Endothelial cell of umbilical vein (primary cell): ENCODE measurements around the gene CHST11. TPM values are rescaled to one million over a fixed set of nuclear protein-coding genes. Genes with fewer than 3 reads are reported as not detected.

Experiments
- BruUV-seq: library from RNA; stranded (reverse); fragments of 400-500 nt; replicated peaks from 2 replicates; lab custom pipeline; 2021; lab: Mats Ljungman, UMichigan
- CTCF ChIA-PET: fragments of 300-600, 350-600 bp; sonication (Branson Sonifier 250); formaldehyde crosslinking; loops from one replicate; lab custom pipeline; 2021; ENCODE audit warnings: antibody characterized with exemption, inconsistent platforms; lab: Charles Lee
- POLR2A ChIA-PET: fragments of 300-600, 350-600 bp; sonication (Branson Sonifier 250); formaldehyde crosslinking; loops from one replicate; lab custom pipeline; 2021; ENCODE audit warnings: antibody characterized with exemption, inconsistent platforms; lab: Charles Lee
- DNase-seq: peaks from one replicate; pipeline ENCODE4 v3.0.0-alpha.2; 2011; ENCODE audit warnings: low read depth, low spot score
- FAIRE-seq: peaks from 2 replicates; lab custom pipeline; 2011; peaks lifted over from hg19 to GRCh38; lab: Jason Lieb, UNC
- H2AFZ ChIP-seq: 2 replicates; pipeline ENCODE4 v1.6.0; 2012; ENCODE audit warnings: low read depth, low read length, control low read depth, inconsistent platforms
- H3K27ac ChIP-seq: 2 replicates; pipeline ENCODE4 v1.5.1; 2011; ENCODE audit warnings: low read depth, mild to moderate bottlenecking, control low read depth, low read length, moderate library complexity; ENCODE audit not compliant: insufficient read depth
- H3K27me3 ChIP-seq, 2 experiments: 2 replicates each; pipeline versions ENCODE4 v1.6.0 to v1.6.1; 2011; ENCODE audit warnings: low read length in 2 of 2, mixed read lengths in 1 of 2; ENCODE audit not compliant: control insufficient read depth in 2 of 2, insufficient read depth in 2 of 2
- H3K36me3 ChIP-seq, 2 experiments: 2 replicates in 1 of 2; 3 replicates in 1 of 2; pipeline ENCODE4 v1.5.1; 2011; ENCODE audit warnings: low read length in 2 of 2, mild to moderate bottlenecking in 1 of 2, moderate library complexity in 1 of 2; ENCODE audit not compliant: control insufficient read depth in 2 of 2, insufficient read depth in 2 of 2; ENCODE audit errors: extremely low read depth in 1 of 2
- H3K4me1 ChIP-seq: 3 replicates; pipeline ENCODE4 v1.5.1; 2011; ENCODE audit warnings: mild to moderate bottlenecking, low read length; ENCODE audit not compliant: control insufficient read depth, insufficient read depth; ENCODE audit errors: extremely low read depth
- H3K4me2 ChIP-seq: 2 replicates; pipeline ENCODE4 v1.6.1; 2011; ENCODE audit warnings: low read length, control low read depth, mixed read lengths; ENCODE audit not compliant: insufficient read depth
- H3K4me3 ChIP-seq, 3 experiments: fragments of 200-600 bp in 1 of 3; sonication (generic), shearing (Covaris generic) in 1 of 3; replicated peaks in 1 of 3; 2 replicates each; pipeline ENCODE4 v1.5.1; 2011 to 2016; ENCODE audit warnings: control low read depth in 3 of 3, low read length in 3 of 3, mild to moderate bottlenecking in 2 of 3, inconsistent platforms in 1 of 3, low read depth in 1 of 3, moderate library complexity in 1 of 3; ENCODE audit not compliant: insufficient read depth in 1 of 3
- H3K79me2 ChIP-seq: 2 replicates; pipeline ENCODE4 v1.6.0; 2012; ENCODE audit warnings: low read length, inconsistent platforms; ENCODE audit not compliant: control insufficient read depth, insufficient read depth
- H3K9ac ChIP-seq: replicated peaks from 2 replicates; pipeline ENCODE3; 2011; ENCODE audit warnings: low read length, control low read depth; ENCODE audit not compliant: insufficient read depth; ENCODE audit errors: extremely low read depth
- H3K9me1 ChIP-seq: replicated peaks from 3 replicates; pipeline ENCODE4 v1.6.0; 2011; ENCODE audit warnings: mild to moderate bottlenecking, low read length; ENCODE audit not compliant: control insufficient read depth, insufficient read depth; ENCODE audit errors: extremely low read depth
- H3K9me3 ChIP-seq: replicated peaks from 2 replicates; pipeline ENCODE4 v1.5.1; 2012; ENCODE audit warnings: low read length, inconsistent platforms; ENCODE audit not compliant: control insufficient read depth, insufficient read depth
- H4K20me1 ChIP-seq: replicated peaks from 2 replicates; pipeline ENCODE3; 2011; ENCODE audit warnings: mild to moderate bottlenecking, low read length; ENCODE audit not compliant: control insufficient read depth, insufficient read depth; ENCODE audit errors: extremely low read depth
- EZH2 ChIP-seq: IDR thresholded peaks from 2 replicates; pipeline ENCODE4 v1.6.1; 2012; ENCODE audit warnings: borderline replicate concordance, low read depth, mild to moderate bottlenecking, moderate library complexity, low read length, inconsistent platforms; ENCODE audit not compliant: severe bottlenecking
- FOS ChIP-seq: IDR thresholded peaks from 2 replicates; pipeline ENCODE4 v1.6.1; 2011; ENCODE audit warnings: mild to moderate bottlenecking, low read length, moderate library complexity, borderline replicate concordance; ENCODE audit not compliant: insufficient read depth
- GATA2 ChIP-seq: IDR thresholded peaks from 2 replicates; pipeline ENCODE4 v1.7.0; 2011; ENCODE audit warnings: low read depth, mild to moderate bottlenecking, moderate library complexity, mixed read lengths, low read length; ENCODE audit not compliant: insufficient read length, insufficient read depth
- JUN ChIP-seq: IDR thresholded peaks from 2 replicates; pipeline ENCODE4 v1.6.1; 2011; ENCODE audit warnings: borderline replicate concordance, low read depth; ENCODE audit not compliant: insufficient read length, insufficient read depth
- MYC ChIP-seq: IDR thresholded peaks from one replicate; pipeline ENCODE4 v1.6.1; 2011; ENCODE audit warnings: mild to moderate bottlenecking, low read depth, low read length
- POLR2A ChIP-seq: IDR thresholded peaks from 2 replicates; pipeline ENCODE4 v1.6.1; 2012; ENCODE audit warnings: low read depth, mild to moderate bottlenecking, control low read depth, low read length
- POLR2AphosphoS5 ChIP-seq: IDR thresholded peaks from 2 replicates; pipeline ENCODE4 v1.6.1; 2012; ENCODE audit warnings: low read depth, mild to moderate bottlenecking, control low read depth, low read length, moderate library complexity; ENCODE audit not compliant: insufficient read depth
- dilution Hi-C: fragments of 300-500 bp; cut with MboI; formaldehyde crosslinking; loops from one replicate; pipeline ENCODE4 v1.15.0; 2019; ENCODE audit warnings: low sequenced_read_pairs; ENCODE audit not compliant: extremely low pct_ligation_motif_present
- intact Hi-C: fragments of 100-400 bp; cut with micrococcal nuclease; formaldehyde crosslinking; loops from one replicate; pipeline ENCODE4 v1.10.0; 2022
- polyA plus RNA-seq, 4 experiments: library from polyadenylated mRNA; depleted of rRNA in 3 of 4; stranded (reverse) in 3 of 4; unstranded in 1 of 4; fragments of >200 nt; gene quantifications; 2 replicates each; pipeline versions ENCODE4 v1.2.1 to v1.2.3, GENCODE V29; 2011 to 2012; ENCODE audit warnings: missing spikeins in 1 of 4
- total RNA-seq: library from RNA; stranded (reverse); gene quantifications from 2 replicates; pipeline ENCODE4 v1.2.3, GENCODE V29; 2021
- TF ChIP-seq, protein P1 (sequence below): IDR thresholded peaks from 2 replicates; pipeline ENCODE4 v1.6.1; 2011; ENCODE audit not compliant: insufficient read depth, insufficient read length
- TF ChIP-seq, protein P2 (sequence below), 2 donors: IDR thresholded peaks; 1 replicate in 1 of 2; 2 replicates in 1 of 2; pipeline ENCODE4 v1.5.1; 2011; ENCODE audit warnings: low read length in 2 of 2, mild to moderate bottlenecking in 2 of 2, moderate library complexity in 2 of 2, control low read depth in 1 of 2, inconsistent platforms in 1 of 2, low read depth in 1 of 2; ENCODE audit not compliant: insufficient read depth in 1 of 2; ENCODE audit errors: extremely low read depth in 1 of 2

The CHST11 gene
- total and polyA plus RNA-seq, 2 donors (not counting 3 experiments of a cell fraction or from before 2014, with no cell fraction given): 19.7 to 20.9 TPM

DNA sequence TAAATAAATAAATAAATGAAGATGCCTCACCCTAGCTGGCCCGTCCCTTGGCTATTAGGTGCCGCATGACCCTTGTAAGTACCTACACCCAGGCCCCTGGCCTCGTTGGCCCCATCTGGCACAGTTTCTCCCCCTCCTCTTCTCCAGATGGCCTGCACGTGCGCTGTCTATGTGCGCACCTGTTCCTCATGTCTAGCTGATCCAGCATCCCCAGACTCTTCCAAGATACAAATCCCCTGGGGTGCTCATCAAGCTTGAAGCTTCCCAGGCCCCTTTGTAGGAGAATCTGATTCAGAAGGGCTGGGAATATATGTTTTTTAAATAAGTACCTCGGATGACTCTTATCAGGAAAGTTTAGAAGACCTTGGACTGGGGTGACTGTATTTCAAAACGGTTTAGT lies 133.3 kb downstream of the CHST11 start:
- TF ChIP-seq POLR2A (no peak), POLR2AphosphoS5 (no peak), MYC (no peak)
- intact Hi-C loops (no loop called here), dilution Hi-C loops (no loop called here)
- Histone ChIP-seq H4K20me1 (no peaks in the 10 kb centered on the region), H3K9ac (no peak overlapping the region), H3K79me2 (peaks cover 3% of the 10 kb centered on the region), H3K36me3 (no peaks in the 10 kb centered on the region), H3K9me1 (no peaks in the 10 kb centered on the region), H3K9me3 (no peaks in the 10 kb centered on the region), H3K4me3 (no peak overlapping the region), H3K27me3 (no peaks in the 10 kb centered on the region), H2AFZ (no peak overlapping the region), H3K4me1 (peaks cover 13% of the 10 kb centered on the region), H3K27ac (no peak overlapping the region), H3K4me2 (no peak overlapping the region)
- no TSS peak for BruUV-seq
- no peak for FAIRE-seq
- no peak for DNase-seq
- ChIA-PET POLR2A (no interaction called here), CTCF (interaction anchor here (3.7 kb wide), 1 partner anchor 208 kb away, joined by 14 read pairs; no protein-coding TSS in a partner anchor)

DNA sequence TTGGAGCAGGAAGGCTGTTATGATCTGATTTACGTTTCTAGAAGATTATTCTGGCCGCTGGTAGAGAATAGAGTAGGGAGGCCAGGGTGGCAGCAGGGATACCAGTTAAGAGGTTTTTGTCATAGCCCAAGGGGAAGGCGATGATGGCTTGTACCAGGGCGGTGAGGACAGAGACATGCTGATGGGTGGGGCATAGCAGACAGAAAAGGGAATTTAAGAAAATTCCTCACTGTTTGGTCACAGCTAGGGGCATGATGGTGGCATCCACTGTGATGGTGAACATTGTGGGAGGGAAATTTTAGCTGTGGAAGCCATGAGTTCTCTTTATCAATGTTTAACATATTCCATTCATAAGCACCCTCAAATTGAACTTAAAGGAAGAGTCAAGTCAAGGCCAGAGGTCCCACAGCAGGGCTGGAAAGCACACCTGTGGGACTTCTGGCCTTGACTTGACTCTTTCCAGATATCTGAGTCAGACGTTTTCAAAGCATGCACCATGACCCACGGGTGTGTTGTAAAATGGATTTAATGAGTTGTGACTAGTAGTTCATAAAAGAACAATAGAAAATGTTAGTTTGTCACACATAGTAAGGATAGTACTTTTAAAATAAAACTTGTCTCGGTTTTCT lies 134.6 kb downstream of the CHST11 start:
- no peak overlapping the region for H3K9ac ChIP-seq
- peaks cover 5% of the 10 kb centered on the region for H3K79me2 ChIP-seq
- H4K20me1 ChIP-seq: no peaks in the 10 kb centered on the region
- ChIA-PET POLR2A (no interaction called here), CTCF (no interaction called here)
- H3K27ac ChIP-seq: no peak overlapping the region
- TF ChIP-seq GATA2: no peak
- no peak for TF ChIP-seq FOS
- TF ChIP-seq, protein P1, sequence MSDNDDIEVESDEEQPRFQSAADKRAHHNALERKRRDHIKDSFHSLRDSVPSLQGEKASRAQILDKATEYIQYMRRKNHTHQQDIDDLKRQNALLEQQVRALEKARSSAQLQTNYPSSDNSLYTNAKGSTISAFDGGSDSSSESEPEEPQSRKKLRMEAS: no peak
- no peak for TF ChIP-seq JUN
- TF ChIP-seq, protein P2, sequence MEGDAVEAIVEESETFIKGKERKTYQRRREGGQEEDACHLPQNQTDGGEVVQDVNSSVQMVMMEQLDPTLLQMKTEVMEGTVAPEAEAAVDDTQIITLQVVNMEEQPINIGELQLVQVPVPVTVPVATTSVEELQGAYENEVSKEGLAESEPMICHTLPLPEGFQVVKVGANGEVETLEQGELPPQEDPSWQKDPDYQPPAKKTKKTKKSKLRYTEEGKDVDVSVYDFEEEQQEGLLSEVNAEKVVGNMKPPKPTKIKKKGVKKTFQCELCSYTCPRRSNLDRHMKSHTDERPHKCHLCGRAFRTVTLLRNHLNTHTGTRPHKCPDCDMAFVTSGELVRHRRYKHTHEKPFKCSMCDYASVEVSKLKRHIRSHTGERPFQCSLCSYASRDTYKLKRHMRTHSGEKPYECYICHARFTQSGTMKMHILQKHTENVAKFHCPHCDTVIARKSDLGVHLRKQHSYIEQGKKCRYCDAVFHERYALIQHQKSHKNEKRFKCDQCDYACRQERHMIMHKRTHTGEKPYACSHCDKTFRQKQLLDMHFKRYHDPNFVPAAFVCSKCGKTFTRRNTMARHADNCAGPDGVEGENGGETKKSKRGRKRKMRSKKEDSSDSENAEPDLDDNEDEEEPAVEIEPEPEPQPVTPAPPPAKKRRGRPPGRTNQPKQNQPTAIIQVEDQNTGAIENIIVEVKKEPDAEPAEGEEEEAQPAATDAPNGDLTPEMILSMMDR (IDR thresholded peaks at IDR 0.05; ENCODE audit: extremely low read depth in 1 of 2, insufficient read depth in 1 of 2, low read depth in 1 of 2, low read length in 2 of 2): no peak
- no peak for TF ChIP-seq EZH2
- TF ChIP-seq MYC: no peak
- TF ChIP-seq POLR2AphosphoS5: no peak
- TF ChIP-seq POLR2A: no peak
- peaks cover 13% of the 10 kb centered on the region for H3K4me1 ChIP-seq
- dilution Hi-C loops: no loop called here
- no peaks in the 10 kb centered on the region for H3K27me3 ChIP-seq
- intact Hi-C loops: no loop called here
- no peak overlapping the region for H2AFZ ChIP-seq
- H3K9me1 ChIP-seq: no peaks in the 10 kb centered on the region
- no peaks in the 10 kb centered on the region for H3K36me3 ChIP-seq
- no peak overlapping the region for H3K4me2 ChIP-seq
- no peak overlapping the region for H3K4me3 ChIP-seq
- no TSS peak for BruUV-seq
- H3K9me3 ChIP-seq: no peaks in the 10 kb centered on the region
- FAIRE-seq (no peak), DNase-seq (no peak)
